ENCODE results near the gene PIP5K1B. TPM values are rescaled to one million over a fixed set of nuclear protein-coding genes. Genes with fewer than 3 reads are reported as not detected.

PIP5K1B gene
- total RNA-seq, 1 donor from 2014 or later = 0.71 TPM

GRCh38 chr9:68842568-68842967, 137.5 kb downstream of the PIP5K1B start:
- H3K27me3 ChIP-seq (ENCODE audit: control insufficient read depth, insufficient read depth, low read length) = no peaks in the 10 kb centered on the region
- H3K4me3 ChIP-seq (ENCODE audit: low read depth, low read length) = no peak overlapping the region
- DNase-seq (ENCODE audit: low read depth) = no peak
- no peak for TF ChIP-seq CTCF (IDR thresholded peaks at IDR 0.05; ENCODE audit: insufficient read depth, low read length, poor library complexity, severe bottlenecking)
- no peaks in the 10 kb centered on the region for H3K36me3 ChIP-seq (ENCODE audit: control insufficient read depth, insufficient read depth, low read length)

DNA sequence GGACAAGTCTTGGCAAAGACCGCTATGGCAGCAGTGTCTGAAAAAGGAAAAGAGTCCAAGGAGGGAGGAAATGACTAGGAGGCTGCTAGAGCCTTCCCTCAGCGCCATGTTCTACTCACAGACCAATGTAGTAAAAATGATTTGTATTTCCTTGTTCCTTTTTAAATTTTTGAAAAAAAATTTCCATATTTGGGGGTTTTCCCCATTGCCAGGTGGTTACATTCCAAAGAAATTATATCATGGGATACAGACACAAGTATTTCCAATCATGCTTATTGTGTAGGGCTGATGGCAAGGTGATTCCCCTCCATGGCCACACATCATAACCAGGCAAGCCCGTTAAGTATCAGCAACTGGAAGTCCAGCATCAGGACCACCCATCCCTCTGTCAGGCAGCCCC, 138.2 kb downstream of the PIP5K1B start:
- H3K36me3 ChIP-seq (ENCODE audit: control insufficient read depth, insufficient read depth, low read length) = no peaks in the 10 kb centered on the region
- TF ChIP-seq CTCF (IDR thresholded peaks at IDR 0.05; ENCODE audit: insufficient read depth, low read length, poor library complexity, severe bottlenecking) = no peak
- no peak for DNase-seq (ENCODE audit: low read depth)
- no peaks in the 10 kb centered on the region for H3K27me3 ChIP-seq (ENCODE audit: control insufficient read depth, insufficient read depth, low read length)
- no peak overlapping the region for H3K4me3 ChIP-seq (ENCODE audit: low read depth, low read length)

- no peak overlapping the region for H3K4me3 ChIP-seq (ENCODE audit: low read depth, low read length)
- no peak for DNase-seq (ENCODE audit: low read depth)
- H3K27me3 ChIP-seq (ENCODE audit: control insufficient read depth, insufficient read depth, low read length) = no peaks in the 10 kb centered on the region
- no peaks in the 10 kb centered on the region for H3K36me3 ChIP-seq (ENCODE audit: control insufficient read depth, insufficient read depth, low read length)
- TF ChIP-seq CTCF (IDR thresholded peaks at IDR 0.05; ENCODE audit: insufficient read depth, low read length, poor library complexity, severe bottlenecking) = no peak
Measured at GRCh38 chr9:68844157-68844556, 139.1 kb downstream of the PIP5K1B start.

GRCh38 chr9:68844631-68845612, 139.9 kb downstream of the PIP5K1B start:
- Histone ChIP-seq H3K27me3 (ENCODE audit: control insufficient read depth, insufficient read depth, low read length) (no peaks in the 10 kb centered on the region), H3K36me3 (ENCODE audit: control insufficient read depth, insufficient read depth, low read length) (no peaks in the 10 kb centered on the region), H3K4me3 (ENCODE audit: low read depth, low read length) (no peak overlapping the region)
- TF ChIP-seq CTCF (IDR thresholded peaks at IDR 0.05; ENCODE audit: insufficient read depth, low read length, poor library complexity, severe bottlenecking) = peak; percentile 52
- DNase-seq (ENCODE audit: low read depth) = no peak

GRCh38 chr9:68847765-68848164, 142.7 kb downstream of the PIP5K1B start:
- Histone ChIP-seq H3K4me3 (ENCODE audit: low read depth, low read length) (no peak overlapping the region), H3K36me3 (ENCODE audit: control insufficient read depth, insufficient read depth, low read length) (no peaks in the 10 kb centered on the region), H3K27me3 (ENCODE audit: control insufficient read depth, insufficient read depth, low read length) (no peaks in the 10 kb centered on the region)
- no peak for DNase-seq (ENCODE audit: low read depth)
- no peak for TF ChIP-seq CTCF (IDR thresholded peaks at IDR 0.05; ENCODE audit: insufficient read depth, low read length, poor library complexity, severe bottlenecking)

Data from kidney epithelial cell (primary cell).